Suprapubic skin (tissue), 4 donors: Measurements from ENCODE around the gene MINAR1. TPM values are rescaled to one million over a fixed set of nuclear protein-coding genes. Genes with fewer than 3 reads are reported as not detected.

ENCODE experiments used
- DNase-seq, 2 donors: peaks; one replicate each; pipeline ENCODE4 v3.0.0-alpha.2; 2019; ENCODE audit warnings: low spot score in 2 of 2
- H3K27ac ChIP-seq: fragments of 200-600 bp; sonication (generic); one replicate; pipeline ENCODE4 v1.5.1; 2019
- H3K27me3 ChIP-seq: fragments of 200-600 bp; sonication (generic); one replicate; pipeline ENCODE4 v1.5.1; 2019
- H3K36me3 ChIP-seq: fragments of 200-600 bp; sonication (generic); one replicate; pipeline ENCODE4 v1.5.1; 2019
- H3K4me1 ChIP-seq: fragments of 200-600 bp; sonication (generic); one replicate; pipeline ENCODE4 v1.5.1; 2019
- H3K4me3 ChIP-seq: fragments of 200-600 bp; sonication (generic); one replicate; pipeline ENCODE4 v1.5.1; 2019; ENCODE audit warnings: mild to moderate bottlenecking
- H3K9me3 ChIP-seq: fragments of 200-600 bp; sonication (generic); one replicate; pipeline ENCODE4 v1.5.1; 2019
- EP300 ChIP-seq: sonication (generic); formaldehyde crosslinking; IDR thresholded peaks from one replicate; pipeline ENCODE4 v1.6.1; 2017; ENCODE audit warnings: antibody characterized with exemption
- POLR2A ChIP-seq, 2 donors: fragments of 450-650 bp; IDR thresholded peaks; one replicate each; pipeline ENCODE4 v1.6.1; 2017; ENCODE audit warnings: antibody characterized with exemption in 2 of 2, mild to moderate bottlenecking in 2 of 2, moderate library complexity in 2 of 2
- POLR2AphosphoS5 ChIP-seq, 3 donors: sonication (generic); formaldehyde crosslinking; IDR thresholded peaks; one replicate each; pipeline ENCODE4 v1.6.1; 2017; ENCODE audit warnings: antibody characterized with exemption in 3 of 3
- WGBS: methylation state at CpG from one replicate; pipeline ENCODE4 v1.1.5; 2018; 5-methylcytosine and 5-hydroxymethylcytosine counted together
- total RNA-seq, 4 donors: library from RNA; depleted of rRNA; stranded (reverse); fragments of >200 nt; gene quantifications; one replicate each; pipeline ENCODE4 v1.1.0, GENCODE V29; 2016
- TF ChIP-seq, protein P1 (sequence below), 2 donors: fragments of 200-600 bp in 1 of 2; fragments of 450-650 bp in 1 of 2; sonication (generic) in 1 of 2; IDR thresholded peaks; one replicate each; pipeline ENCODE4 v1.5.1; 2016 to 2019; ENCODE audit warnings: antibody characterized with exemption in 2 of 2, mild to moderate bottlenecking in 1 of 2, moderate library complexity in 1 of 2

MINAR1 gene
- total RNA-seq, 4 donors from 2014 or later = 0.23 to 1.1 (median 0.56) TPM

GRCh38 chr15:79400650-79401049, 31.5 kb upstream of the MINAR1 start:
- no peak for DNase-seq
- Histone ChIP-seq H3K27ac (no peak overlapping the region), H3K4me3 (no peak overlapping the region), H3K27me3 (no peaks in the 10 kb centered on the region), H3K4me1 (no peaks in the 10 kb centered on the region), H3K9me3 (no peaks in the 10 kb centered on the region), H3K36me3 (no peaks in the 10 kb centered on the region)
- WGBS = 72% methylated on average over 3 of the region's 3 CpGs
- TF ChIP-seq POLR2AphosphoS5 (IDR thresholded peaks at IDR 0.05) = no peak
- no peak for TF ChIP-seq EP300
- TF ChIP-seq, protein P1, sequence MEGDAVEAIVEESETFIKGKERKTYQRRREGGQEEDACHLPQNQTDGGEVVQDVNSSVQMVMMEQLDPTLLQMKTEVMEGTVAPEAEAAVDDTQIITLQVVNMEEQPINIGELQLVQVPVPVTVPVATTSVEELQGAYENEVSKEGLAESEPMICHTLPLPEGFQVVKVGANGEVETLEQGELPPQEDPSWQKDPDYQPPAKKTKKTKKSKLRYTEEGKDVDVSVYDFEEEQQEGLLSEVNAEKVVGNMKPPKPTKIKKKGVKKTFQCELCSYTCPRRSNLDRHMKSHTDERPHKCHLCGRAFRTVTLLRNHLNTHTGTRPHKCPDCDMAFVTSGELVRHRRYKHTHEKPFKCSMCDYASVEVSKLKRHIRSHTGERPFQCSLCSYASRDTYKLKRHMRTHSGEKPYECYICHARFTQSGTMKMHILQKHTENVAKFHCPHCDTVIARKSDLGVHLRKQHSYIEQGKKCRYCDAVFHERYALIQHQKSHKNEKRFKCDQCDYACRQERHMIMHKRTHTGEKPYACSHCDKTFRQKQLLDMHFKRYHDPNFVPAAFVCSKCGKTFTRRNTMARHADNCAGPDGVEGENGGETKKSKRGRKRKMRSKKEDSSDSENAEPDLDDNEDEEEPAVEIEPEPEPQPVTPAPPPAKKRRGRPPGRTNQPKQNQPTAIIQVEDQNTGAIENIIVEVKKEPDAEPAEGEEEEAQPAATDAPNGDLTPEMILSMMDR (IDR thresholded peaks at IDR 0.05) = no peak

GRCh38 chr15:79401301-79401700, 30.8 kb upstream of the MINAR1 start:
- WGBS = 50% methylated on average over 3 of the region's 3 CpGs
- no peak for TF ChIP-seq EP300
- Histone ChIP-seq H3K36me3 (no peaks in the 10 kb centered on the region), H3K27ac (no peak overlapping the region), H3K4me1 (no peaks in the 10 kb centered on the region), H3K9me3 (no peaks in the 10 kb centered on the region), H3K4me3 (no peak overlapping the region), H3K27me3 (no peaks in the 10 kb centered on the region)
- DNase-seq = no peak

GRCh38 chr15:79402136-79402535, 30.0 kb upstream of the MINAR1 start:
- Histone ChIP-seq H3K36me3 (no peaks in the 10 kb centered on the region), H3K4me3 (no peak overlapping the region), H3K4me1 (no peaks in the 10 kb centered on the region), H3K27me3 (no peaks in the 10 kb centered on the region), H3K27ac (no peak overlapping the region), H3K9me3 (no peaks in the 10 kb centered on the region)
- TF ChIP-seq EP300 (no peak), POLR2AphosphoS5 (IDR thresholded peaks at IDR 0.05) (no peak), POLR2A (IDR thresholded peaks at IDR 0.05) (no peak)
- TF ChIP-seq, protein P1 (IDR thresholded peaks at IDR 0.05) = no peak
- WGBS = 83% methylated on average over 2 of the region's 2 CpGs
- DNase-seq = no peak

DNA sequence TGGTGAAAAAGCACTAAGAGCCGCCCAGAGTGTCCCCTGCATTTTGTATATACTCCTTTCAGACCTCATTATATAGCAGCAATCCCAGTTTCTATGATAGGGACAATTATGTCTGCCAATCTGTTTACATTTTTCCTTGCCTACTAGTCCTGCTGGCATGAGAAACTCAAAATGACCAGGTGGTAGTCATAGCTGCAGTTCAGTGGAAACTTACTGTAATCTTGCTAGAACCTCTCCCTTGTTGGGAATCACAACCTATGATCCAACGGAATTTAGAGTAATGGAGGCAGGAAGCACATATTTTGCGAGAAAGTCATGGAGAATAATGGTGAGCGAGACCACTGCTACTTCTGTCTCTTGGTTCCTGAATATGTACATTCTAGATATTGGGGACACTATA, 28.6 kb upstream of the MINAR1 start:
- 83% methylated on average over 4 of the region's 4 CpGs for WGBS
- Histone ChIP-seq H3K4me1 (no peaks in the 10 kb centered on the region), H3K36me3 (no peaks in the 10 kb centered on the region), H3K4me3 (no peak overlapping the region), H3K9me3 (no peaks in the 10 kb centered on the region), H3K27ac (no peak overlapping the region), H3K27me3 (no peaks in the 10 kb centered on the region)
- DNase-seq = no peak
- TF ChIP-seq EP300 = no peak
- TF ChIP-seq, protein P1 (IDR thresholded peaks at IDR 0.05) = no peak
- no peak for TF ChIP-seq POLR2AphosphoS5 (IDR thresholded peaks at IDR 0.05)
- no peak for TF ChIP-seq POLR2A (IDR thresholded peaks at IDR 0.05)

DNA sequence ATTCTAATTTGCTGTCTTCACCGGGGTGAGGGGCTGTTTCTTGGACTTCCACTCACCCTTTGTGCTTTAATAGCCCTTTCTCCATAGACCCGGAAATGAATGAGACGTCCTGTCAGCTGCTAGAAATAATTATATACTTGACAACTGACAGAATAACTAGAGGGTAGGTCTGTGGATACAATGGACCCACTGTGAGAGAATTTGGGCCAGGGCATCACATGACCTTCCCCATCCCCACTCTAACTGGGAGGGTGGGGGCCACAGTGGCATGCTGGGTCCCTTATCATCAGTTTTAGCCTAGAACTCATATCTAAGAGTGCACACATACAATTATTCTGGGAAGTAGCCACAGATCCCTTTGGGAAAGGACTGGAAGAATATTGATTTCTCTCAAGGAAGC, 25.9 kb upstream of the MINAR1 start:
- H3K27me3 ChIP-seq = no peaks in the 10 kb centered on the region
- no peaks in the 10 kb centered on the region for H3K9me3 ChIP-seq
- no peaks in the 10 kb centered on the region for H3K36me3 ChIP-seq
- H3K4me1 ChIP-seq = no peaks in the 10 kb centered on the region
- no peak for DNase-seq
- H3K4me3 ChIP-seq = no peak overlapping the region
- TF ChIP-seq POLR2AphosphoS5 (IDR thresholded peaks at IDR 0.05) (no peak), POLR2A (IDR thresholded peaks at IDR 0.05) (no peak), EP300 (no peak)
- TF ChIP-seq, protein P1 (IDR thresholded peaks at IDR 0.05) = no peak
- H3K27ac ChIP-seq = no peak overlapping the region
- 75% methylated on average over 3 of the region's 3 CpGs for WGBS

- Histone ChIP-seq H3K27me3 (no peaks in the 10 kb centered on the region), H3K27ac (no peak overlapping the region), H3K36me3 (no peaks in the 10 kb centered on the region), H3K4me1 (no peaks in the 10 kb centered on the region), H3K9me3 (no peaks in the 10 kb centered on the region), H3K4me3 (no peak overlapping the region)
- WGBS = 71% methylated on average over 4 of the region's 5 CpGs
- no peak for DNase-seq
- TF ChIP-seq, protein P1 (IDR thresholded peaks at IDR 0.05) = no peak
- TF ChIP-seq EP300 = no peak
- no peak for TF ChIP-seq POLR2AphosphoS5 (IDR thresholded peaks at IDR 0.05)
- TF ChIP-seq POLR2A (IDR thresholded peaks at IDR 0.05) = no peak
Measured at GRCh38 chr15:79408041-79408440, 24.1 kb upstream of the MINAR1 start.
